PFSK-1 (cell line): Measurements from ENCODE around the gene ABCG1.

Source experiments
- POLR2AphosphoS5 ChIP-seq: IDR thresholded peaks from 2 replicates; pipeline ENCODE4 v1.6.1; 2012; ENCODE audit warnings: low read depth, mild to moderate bottlenecking, control low read depth, low read length, moderate library complexity
- REST ChIP-seq, 2 experiments: IDR thresholded peaks; 2 replicates each; pipeline versions ENCODE4 v1.6.1 to v1.8.0; 2011 to 2012; ENCODE audit warnings: low read depth in 2 of 2, low read length in 2 of 2, control low read depth in 1 of 2, inconsistent platforms in 1 of 2, mild to moderate bottlenecking in 1 of 2, moderate library complexity in 1 of 2; ENCODE audit not compliant: insufficient read depth in 1 of 2
- SIN3A ChIP-seq: IDR thresholded peaks from 2 replicates; pipeline ENCODE4 v1.6.1; 2012; ENCODE audit warnings: mild to moderate bottlenecking, low read length, moderate library complexity, borderline replicate concordance; ENCODE audit not compliant: insufficient read depth
- TAF1 ChIP-seq: IDR thresholded peaks from 2 replicates; pipeline ENCODE4 v1.6.1; 2012; ENCODE audit warnings: low read length, control low read depth, borderline replicate concordance; ENCODE audit not compliant: insufficient read depth

- TF ChIP-seq REST (IDR thresholded peaks at IDR 0.05; ENCODE audit: insufficient read depth in 1 of 2, low read depth in 2 of 2, low read length in 2 of 2), result no peak
- TF ChIP-seq POLR2AphosphoS5, result no peak
- TF ChIP-seq TAF1, result no peak
- TF ChIP-seq SIN3A, result no peak
Measured at GRCh38 chr21:42190486-42190863, 28.5 kb upstream of the ABCG1 start.
